ENCODE measurements around the gene NOTCH1.

NOTCH1 gene

DNA sequence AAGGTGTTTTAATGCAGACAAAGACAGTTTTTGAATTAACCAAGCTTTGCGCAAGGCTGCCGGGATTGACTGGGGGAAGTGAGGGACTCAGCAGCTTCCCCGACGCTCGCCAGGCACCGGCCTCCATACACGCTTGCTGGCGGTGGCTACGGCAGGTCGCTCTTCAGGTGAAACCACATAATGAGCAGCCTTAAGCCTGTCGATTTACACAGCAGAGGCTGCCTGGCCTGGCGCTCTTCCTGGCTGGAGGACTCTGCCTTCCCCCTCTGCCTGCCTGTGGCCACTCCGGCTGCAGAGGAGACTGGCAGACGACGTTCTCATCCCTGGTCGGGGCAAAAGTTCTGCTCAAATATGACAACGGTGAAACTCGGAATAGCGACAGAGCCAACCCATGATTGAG is 9.0 kb upstream of the NOTCH1 start:
- Histone ChIP-seq H3K4me1 (ENCODE audit: control insufficient read depth, insufficient read depth, low read length) (peaks cover 24% of the 10 kb centered on the region), H3K27ac (ENCODE audit: low read depth, low read length) (peak overlapping the region; percentile 43), H3K4me3 (ENCODE audit: low read length) (no peak overlapping the region), H3K36me3 (ENCODE audit: control insufficient read depth, insufficient read depth, low read length) (no peaks in the 10 kb centered on the region), H3K9ac (ENCODE audit: low read length) (no peak overlapping the region), H3K27me3 (ENCODE audit: control insufficient read depth, insufficient read depth, low read length) (no peaks in the 10 kb centered on the region)

- H3K27ac ChIP-seq (ENCODE audit: low read depth, low read length) = peak overlapping the region; percentile 39
- no peaks in the 10 kb centered on the region for H3K27me3 ChIP-seq (ENCODE audit: control insufficient read depth, insufficient read depth, low read length)
- no peak overlapping the region for H3K4me3 ChIP-seq (ENCODE audit: low read length)
- no peaks in the 10 kb centered on the region for H3K36me3 ChIP-seq (ENCODE audit: control insufficient read depth, insufficient read depth, low read length)
- peaks cover 33% of the 10 kb centered on the region for H3K4me1 ChIP-seq (ENCODE audit: control insufficient read depth, insufficient read depth, low read length)
- no peak overlapping the region for H3K9ac ChIP-seq (ENCODE audit: low read length)
Observed at GRCh38 chr9:136553581-136553980, 7.7 kb upstream of the NOTCH1 start.

DNA sequence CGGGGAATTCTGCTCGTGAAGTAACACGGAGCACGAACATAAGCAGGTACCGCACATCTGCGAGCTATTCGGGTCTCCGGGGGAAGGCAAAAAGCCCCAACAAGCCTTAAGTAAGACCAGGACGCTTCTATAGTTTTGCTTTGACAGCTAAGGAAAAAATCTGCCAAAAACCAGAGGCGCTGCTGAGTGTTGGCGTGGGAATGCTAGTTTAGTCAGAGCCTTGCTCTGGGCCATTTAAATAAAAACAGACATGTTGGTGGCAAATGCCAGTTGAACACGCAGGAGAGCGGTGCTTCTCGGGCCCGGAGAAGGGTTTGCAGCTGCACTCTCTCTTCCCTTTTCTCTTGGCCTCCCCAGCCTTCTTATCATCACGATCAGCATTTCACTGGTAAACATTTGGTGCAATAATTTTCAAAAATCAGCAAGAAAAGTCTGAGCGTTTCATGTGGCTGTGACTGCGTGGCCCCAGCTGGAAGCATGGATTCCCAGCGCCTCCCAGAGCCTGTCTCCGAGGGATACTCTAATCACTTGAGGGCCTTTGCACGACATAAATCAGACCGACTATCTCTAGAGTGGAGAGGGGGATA is 6.4 kb upstream of the NOTCH1 start:
- H3K4me1 ChIP-seq (ENCODE audit: control insufficient read depth, insufficient read depth, low read length) = peaks cover 38% of the 10 kb centered on the region
- no peak overlapping the region for H3K4me3 ChIP-seq (ENCODE audit: low read length)

DNA sequence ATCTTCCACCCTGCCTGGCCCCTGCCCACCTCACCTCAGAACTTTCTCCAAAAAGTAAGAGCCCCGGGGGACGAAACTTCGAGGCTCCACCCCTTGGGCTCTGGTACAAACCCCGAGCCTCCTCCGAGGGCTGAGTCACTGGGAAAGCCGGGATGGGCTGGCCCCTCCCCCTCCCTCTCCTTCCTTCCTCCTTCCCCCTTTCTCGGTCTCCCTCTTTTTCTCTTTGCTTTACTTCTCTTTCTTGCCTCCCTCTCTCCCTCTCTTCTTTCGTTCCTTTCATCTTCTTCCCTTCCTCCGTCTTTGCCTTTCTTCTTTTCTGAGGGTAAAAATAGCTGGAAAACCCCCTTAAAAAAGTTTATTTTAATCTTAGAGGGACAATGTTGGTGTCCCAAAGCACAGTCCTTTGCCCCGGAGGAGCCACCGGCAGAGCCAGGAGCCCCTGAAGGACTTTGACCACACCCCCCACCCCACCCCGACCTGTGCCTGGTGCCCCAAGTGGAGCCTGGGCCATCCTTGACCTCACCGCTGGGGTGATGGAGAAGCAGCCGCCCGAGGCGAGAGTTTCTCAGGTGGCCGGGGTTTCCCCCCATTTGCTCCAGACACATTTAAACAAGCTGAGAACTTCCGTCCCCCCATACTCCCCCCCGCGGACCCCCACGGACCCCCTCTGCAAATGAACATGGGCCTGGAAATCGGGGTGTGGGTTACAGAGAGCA is 5.7 kb upstream of the NOTCH1 start:
- H3K36me3 ChIP-seq (ENCODE audit: control insufficient read depth, insufficient read depth, low read length) = no peaks in the 10 kb centered on the region
- peaks cover 43% of the 10 kb centered on the region for H3K4me1 ChIP-seq (ENCODE audit: control insufficient read depth, insufficient read depth, low read length)
- H3K27ac ChIP-seq (ENCODE audit: low read depth, low read length) = peak overlapping the region; percentile 99
- H3K9ac ChIP-seq (ENCODE audit: low read length) = no peak overlapping the region
- H3K4me3 ChIP-seq (ENCODE audit: low read length) = peak overlapping the region; percentile 25
- H3K27me3 ChIP-seq (ENCODE audit: control insufficient read depth, insufficient read depth, low read length) = no peaks in the 10 kb centered on the region

More for the DNA sequence above, 6.4 kb upstream of the NOTCH1 start:
- Histone ChIP-seq H3K27ac (ENCODE audit: low read depth, low read length) (peak overlapping the region; percentile 99), H3K36me3 (ENCODE audit: control insufficient read depth, insufficient read depth, low read length) (no peaks in the 10 kb centered on the region), H3K9ac (ENCODE audit: low read length) (no peak overlapping the region), H3K27me3 (ENCODE audit: control insufficient read depth, insufficient read depth, low read length) (no peaks in the 10 kb centered on the region)

DNA sequence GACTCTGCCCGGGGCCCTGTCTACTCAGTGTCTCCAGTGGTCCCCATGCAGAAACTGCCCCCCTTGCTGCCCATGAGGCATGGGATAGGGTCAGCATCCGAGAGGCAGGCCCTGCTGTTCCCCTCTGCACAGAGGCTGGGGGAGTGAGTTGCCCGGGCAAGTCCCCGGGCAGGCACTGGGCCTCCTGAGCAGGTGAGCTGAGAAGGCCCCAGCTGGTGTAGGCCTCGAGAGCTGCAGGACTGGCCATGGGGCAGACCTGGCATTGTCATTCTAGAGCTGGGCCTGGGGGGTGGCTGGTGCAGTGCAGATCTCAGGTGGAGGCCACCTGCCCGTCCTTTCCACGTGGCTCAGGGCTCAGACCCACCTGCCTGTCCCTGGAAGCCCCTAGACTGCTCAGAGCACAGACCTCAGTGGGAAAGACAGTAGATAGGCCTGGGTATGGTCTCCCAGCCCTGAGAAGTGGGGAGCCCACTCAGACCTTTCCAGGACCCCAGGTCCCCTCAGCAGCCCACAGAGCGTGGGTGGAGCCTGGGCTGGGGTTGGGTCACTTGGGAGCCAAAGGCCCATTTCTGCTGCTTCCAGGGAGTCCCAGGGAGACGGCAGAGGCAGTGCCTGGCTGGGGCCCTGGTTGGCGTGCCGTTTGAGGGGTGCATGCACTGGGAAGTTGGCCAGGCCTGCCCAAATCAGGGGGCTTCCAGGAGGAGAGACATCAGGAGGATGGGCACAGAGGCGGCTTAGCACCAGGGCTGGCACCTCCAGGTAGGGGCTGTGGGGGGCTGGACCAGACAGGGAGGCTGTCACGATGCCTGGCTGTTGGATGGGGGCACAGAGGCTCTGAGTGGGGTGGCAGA is 4.8 kb upstream of the NOTCH1 start:
- H3K9ac ChIP-seq (ENCODE audit: low read length) = no peak overlapping the region
- no peaks in the 10 kb centered on the region for H3K27me3 ChIP-seq (ENCODE audit: control insufficient read depth, insufficient read depth, low read length)
- peak overlapping the region; percentile 99 for H3K27ac ChIP-seq (ENCODE audit: low read depth, low read length)
- H3K4me1 ChIP-seq (ENCODE audit: control insufficient read depth, insufficient read depth, low read length) = peaks cover 43% of the 10 kb centered on the region
- H3K4me3 ChIP-seq (ENCODE audit: low read length) = peak overlapping the region; percentile 45
- no peaks in the 10 kb centered on the region for H3K36me3 ChIP-seq (ENCODE audit: control insufficient read depth, insufficient read depth, low read length)

DNA sequence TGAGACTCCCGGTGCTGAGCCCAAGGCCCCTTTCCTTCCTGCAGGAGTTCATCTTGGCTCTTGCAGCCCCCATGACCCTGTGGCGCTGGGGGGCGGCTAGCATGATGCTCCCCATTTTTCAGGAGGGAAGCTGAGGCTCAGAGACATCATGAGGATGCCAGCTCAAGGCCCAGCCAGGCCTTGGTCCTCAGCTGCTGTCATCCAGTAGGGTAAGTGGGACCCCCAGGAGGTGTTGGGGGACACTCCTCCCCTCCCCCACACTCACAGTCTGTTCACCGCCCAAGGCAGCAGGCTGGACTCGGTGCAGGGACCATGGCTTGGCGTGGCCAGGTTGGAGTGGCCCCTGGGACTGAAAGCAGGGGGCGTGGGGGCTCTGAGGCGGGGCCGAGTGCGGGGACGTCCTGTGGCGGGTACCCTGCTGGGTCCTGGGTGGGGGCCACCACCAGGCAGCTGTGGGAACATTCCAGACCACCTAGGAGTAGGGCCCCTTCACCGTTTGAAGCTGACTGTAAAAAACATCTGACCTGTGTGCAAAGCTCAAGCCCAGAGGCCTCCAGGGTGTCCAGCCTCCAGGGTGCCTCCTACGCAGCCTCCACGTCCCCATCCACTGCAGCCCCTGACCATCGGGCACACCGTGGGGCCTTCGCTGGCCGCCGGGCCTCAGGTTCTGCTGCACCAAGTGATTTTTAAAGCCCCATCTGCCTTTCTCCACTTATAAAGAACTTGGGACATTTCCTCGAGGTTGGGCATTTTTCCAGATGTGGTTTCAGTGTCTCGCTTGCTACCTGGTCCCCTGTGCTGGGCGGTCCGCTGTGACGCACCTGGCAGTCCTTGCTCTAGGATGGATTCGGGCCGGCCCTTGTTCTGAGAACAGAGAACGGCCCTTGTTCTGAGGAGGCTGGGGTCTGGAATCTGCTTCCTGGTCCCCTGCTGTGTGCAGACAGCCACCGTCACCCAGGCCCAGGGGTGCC is 3.4 kb upstream of the NOTCH1 start:
- Histone ChIP-seq H3K4me1 (ENCODE audit: control insufficient read depth, insufficient read depth, low read length) (peaks cover 43% of the 10 kb centered on the region), H3K27me3 (ENCODE audit: control insufficient read depth, insufficient read depth, low read length) (no peaks in the 10 kb centered on the region), H3K4me3 (ENCODE audit: low read length) (peak overlapping the region; percentile 44), H3K27ac (ENCODE audit: low read depth, low read length) (peak overlapping the region; percentile 99), H3K36me3 (ENCODE audit: control insufficient read depth, insufficient read depth, low read length) (no peaks in the 10 kb centered on the region), H3K9ac (ENCODE audit: low read length) (peak overlapping the region; percentile 21)

DNA sequence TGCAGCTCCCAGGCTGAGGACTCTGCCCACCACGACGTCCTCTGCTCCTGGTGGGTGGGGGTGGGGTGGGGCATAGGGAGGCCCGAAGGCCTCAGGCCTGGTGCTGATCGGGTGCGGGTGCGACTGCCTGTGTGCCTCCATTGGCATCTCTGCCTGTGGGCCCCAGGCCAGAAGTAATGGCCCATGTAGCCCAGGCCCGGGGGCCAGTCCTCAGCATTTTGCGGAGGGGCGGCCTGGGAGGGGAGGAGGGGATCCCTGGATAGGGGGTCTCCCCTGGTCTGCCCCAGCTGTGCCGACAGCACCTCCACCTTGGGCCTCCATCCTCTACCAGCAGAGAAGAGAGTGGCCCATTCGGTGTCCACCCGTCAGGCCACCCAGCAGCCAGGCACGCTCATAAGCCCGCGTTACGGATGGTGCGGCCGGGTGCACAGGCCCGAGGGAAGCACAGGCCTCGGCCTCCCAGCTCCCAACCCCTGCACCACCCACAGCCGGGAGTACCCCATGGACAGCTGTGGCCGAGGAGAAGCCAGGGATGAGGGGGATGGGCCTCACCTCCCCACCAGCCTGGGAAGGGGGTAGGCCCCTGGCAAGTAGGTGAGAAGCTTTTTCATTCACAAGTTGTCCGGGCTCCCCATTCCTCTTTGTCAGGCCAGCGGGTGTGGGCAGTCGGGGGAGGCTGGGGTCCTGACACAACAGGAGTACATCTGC is 1.8 kb upstream of the NOTCH1 start:
- H3K9ac ChIP-seq (ENCODE audit: low read length) = peak overlapping the region; percentile 43
- H3K27ac ChIP-seq (ENCODE audit: low read depth, low read length) = peak overlapping the region; percentile 99
- H3K4me3 ChIP-seq (ENCODE audit: low read length) = peak overlapping the region; percentile 44

DNA sequence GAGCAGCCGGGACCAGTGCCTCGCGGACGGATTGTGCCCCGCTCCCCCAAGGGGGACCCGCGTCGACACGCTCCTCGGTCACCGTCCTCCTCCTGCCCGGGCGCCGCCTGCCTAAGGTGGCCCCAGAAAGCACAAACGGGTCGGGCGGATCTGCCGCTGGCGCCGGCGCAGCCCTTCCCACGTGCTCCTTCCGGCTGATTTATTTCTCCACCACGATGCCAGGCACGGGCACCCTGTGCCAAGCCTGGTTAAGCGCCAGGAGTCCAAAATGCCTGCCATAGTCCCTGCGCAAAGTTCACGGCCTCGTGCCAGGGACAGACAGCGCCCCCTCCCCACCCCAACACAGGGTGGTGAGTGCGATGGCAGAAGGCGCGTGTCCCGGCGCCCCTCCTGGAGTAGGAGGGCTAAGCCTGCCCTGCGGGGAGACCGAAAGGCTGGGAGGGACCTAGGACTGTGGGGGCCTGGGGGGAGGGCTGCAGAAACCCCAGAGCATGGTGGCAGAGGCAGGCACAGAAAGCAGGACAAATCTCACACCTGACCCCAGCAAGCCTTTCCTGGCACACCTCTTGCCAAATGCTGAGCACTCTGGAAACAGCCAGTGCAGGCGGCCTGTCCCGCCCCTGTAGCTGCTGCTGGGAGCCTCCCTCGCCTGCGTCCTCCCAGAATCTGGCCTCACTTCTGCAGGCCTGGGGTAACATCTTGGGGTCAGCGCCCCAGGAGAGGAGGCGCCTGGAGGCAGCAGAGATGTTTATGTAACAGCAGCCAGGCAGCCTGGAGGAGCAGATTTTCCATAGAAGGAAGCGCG is 1.1 kb upstream of the NOTCH1 start:
- H3K27ac ChIP-seq (ENCODE audit: low read depth, low read length) = peak overlapping the region; percentile 99
- H3K4me1 ChIP-seq (ENCODE audit: control insufficient read depth, insufficient read depth, low read length) = peaks cover 49% of the 10 kb centered on the region
- no peaks in the 10 kb centered on the region for H3K27me3 ChIP-seq (ENCODE audit: control insufficient read depth, insufficient read depth, low read length)
- peak overlapping the region; percentile 76 for H3K4me3 ChIP-seq (ENCODE audit: low read length)
- peak overlapping the region; percentile 56 for H3K9ac ChIP-seq (ENCODE audit: low read length)
- no peaks in the 10 kb centered on the region for H3K36me3 ChIP-seq (ENCODE audit: control insufficient read depth, insufficient read depth, low read length)

More for the DNA sequence above, 1.8 kb upstream of the NOTCH1 start:
- Histone ChIP-seq H3K4me1 (ENCODE audit: control insufficient read depth, insufficient read depth, low read length) (peaks cover 56% of the 10 kb centered on the region), H3K27me3 (ENCODE audit: control insufficient read depth, insufficient read depth, low read length) (no peaks in the 10 kb centered on the region), H3K36me3 (ENCODE audit: control insufficient read depth, insufficient read depth, low read length) (no peaks in the 10 kb centered on the region)

DNA sequence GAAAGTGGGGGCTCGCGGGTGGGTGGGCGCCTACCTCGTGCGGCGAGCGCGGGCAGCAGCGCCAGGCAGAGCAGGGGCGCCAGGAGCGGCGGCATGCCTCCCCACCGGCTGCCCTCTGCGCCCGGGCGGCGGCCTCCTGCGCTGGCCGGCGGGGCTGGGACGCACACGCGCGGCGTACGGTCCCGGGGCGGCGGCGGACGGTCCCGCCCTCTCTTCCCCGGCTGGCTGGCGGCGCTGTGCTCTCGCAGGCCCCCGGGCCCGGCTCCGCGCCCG is 220 bp downstream of the NOTCH1 start:
- H3K27me3 ChIP-seq (ENCODE audit: control insufficient read depth, insufficient read depth, low read length) = no peaks in the 10 kb centered on the region
- H3K27ac ChIP-seq (ENCODE audit: low read depth, low read length) = peak overlapping the region; percentile 87
- H3K36me3 ChIP-seq (ENCODE audit: control insufficient read depth, insufficient read depth, low read length) = no peaks in the 10 kb centered on the region
- peaks cover 46% of the 10 kb centered on the region for H3K4me1 ChIP-seq (ENCODE audit: control insufficient read depth, insufficient read depth, low read length)
- H3K4me3 ChIP-seq (ENCODE audit: low read length) = peak overlapping the region; percentile 86
- peak overlapping the region; percentile 73 for H3K9ac ChIP-seq (ENCODE audit: low read length)

GRCh38 chr9:136544964-136545691 is 720 bp downstream of the NOTCH1 start:
- H3K27ac ChIP-seq (ENCODE audit: low read depth, low read length) = peak overlapping the region; percentile 87
- peaks cover 46% of the 10 kb centered on the region for H3K4me1 ChIP-seq (ENCODE audit: control insufficient read depth, insufficient read depth, low read length)
- no peaks in the 10 kb centered on the region for H3K36me3 ChIP-seq (ENCODE audit: control insufficient read depth, insufficient read depth, low read length)
- H3K9ac ChIP-seq (ENCODE audit: low read length) = peak overlapping the region; percentile 73
- H3K4me3 ChIP-seq (ENCODE audit: low read length) = peak overlapping the region; percentile 86
- H3K27me3 ChIP-seq (ENCODE audit: control insufficient read depth, insufficient read depth, low read length) = no peaks in the 10 kb centered on the region
